CD4-positive, alpha-beta T cell (primary cell): Measurements from ENCODE around the gene OR2F2. TPM values are rescaled to one million over a fixed set of nuclear protein-coding genes. Genes with fewer than 3 reads are reported as not detected.

Experiments
- ATAC-seq: fragments of 200-7000 bp; cut with Tn5 transposase; one replicate; pipeline ENCODE4 v1.10.0; 2022; ENCODE audit warnings: mild to moderate bottlenecking; ENCODE audit not compliant: poor library complexity
- CTCF ChIA-PET: fragments of 350-600 bp; sonication (Branson Sonifier 250); formaldehyde crosslinking; loops from one replicate; lab custom pipeline; 2021; ENCODE audit warnings: antibody characterized with exemption, inconsistent platforms; lab: Charles Lee
- POLR2A ChIA-PET: fragments of 350-600 bp; sonication (Branson Sonifier 250); formaldehyde crosslinking; loops from one replicate; lab custom pipeline; 2021; ENCODE audit warnings: antibody characterized with exemption, inconsistent platforms; lab: Charles Lee
- DNase-seq, 14 experiments: peaks; one replicate each; pipeline ENCODE4 v3.0.0-alpha.2; 2013 to 2020; ENCODE audit warnings: mixed read lengths in 2 of 14
- H3K27ac ChIP-seq, 2 donors: one replicate each; pipeline versions ENCODE4 v1.5.1 to v1.7.0; 2013; ENCODE audit warnings: low read length in 2 of 2, low read depth in 1 of 2, mild to moderate bottlenecking in 1 of 2
- H3K27me3 ChIP-seq, 2 experiments: 1 replicate in 1 of 2; 2 replicates in 1 of 2; pipeline versions ENCODE4 v1.6.1 to v1.7.0; 2013; ENCODE audit warnings: low read length in 2 of 2, control low read depth in 1 of 2, mild to moderate bottlenecking in 1 of 2, moderate library complexity in 1 of 2; ENCODE audit not compliant: insufficient read depth in 2 of 2, control insufficient read depth in 1 of 2
- H3K36me3 ChIP-seq: one replicate; pipeline ENCODE4 v1.6.1; 2013; ENCODE audit warnings: low read length, control low read depth; ENCODE audit not compliant: insufficient read depth
- H3K4me1 ChIP-seq: one replicate; pipeline ENCODE4 v1.6.1; 2013; ENCODE audit warnings: low read length, control low read depth; ENCODE audit not compliant: insufficient read depth
- H3K4me3 ChIP-seq: one replicate; pipeline ENCODE4 v1.5.1; 2013; ENCODE audit warnings: mild to moderate bottlenecking, low read length, moderate library complexity
- H3K9me3 ChIP-seq, 2 experiments: 1 replicate in 1 of 2; 2 replicates in 1 of 2; pipeline versions ENCODE4 v1.6.1 to v1.7.0; 2013; ENCODE audit warnings: low read length in 2 of 2, mild to moderate bottlenecking in 2 of 2, control low read depth in 1 of 2, moderate library complexity in 1 of 2; ENCODE audit not compliant: control insufficient read depth in 1 of 2, insufficient read depth in 1 of 2
- H3K27ac Mint-ChIP-seq: one replicate; pipeline ENCODE4 v1.8.0; 2020; ENCODE audit warnings: mixed read lengths
- H3K27me3 Mint-ChIP-seq: one replicate; pipeline ENCODE4 v1.8.0; 2021; ENCODE audit warnings: mixed read lengths
- H3K36me3 Mint-ChIP-seq: one replicate; pipeline ENCODE4 v1.8.0; 2021; ENCODE audit warnings: low read depth, mixed read lengths
- H3K4me1 Mint-ChIP-seq: one replicate; pipeline ENCODE4 v1.8.0; 2021; ENCODE audit warnings: low read depth, mixed read lengths
- H3K4me3 Mint-ChIP-seq: one replicate; pipeline ENCODE4 v1.8.0; 2020; ENCODE audit warnings: mild to moderate bottlenecking, mixed read lengths
- H3K9me3 Mint-ChIP-seq: one replicate; pipeline ENCODE4 v1.8.0; 2020; ENCODE audit warnings: mixed read lengths
- CTCF ChIP-seq: fragments of 200-600 bp; IDR thresholded peaks from one replicate; pipeline ENCODE4 v1.8.0; 2022; ENCODE audit warnings: antibody characterized with exemption, mild to moderate bottlenecking
- intact Hi-C, 2 experiments: fragments of 100-400 bp; cut with DNase I in 1 of 2; cut with micrococcal nuclease in 1 of 2; formaldehyde crosslinking; loops; one replicate each; pipeline versions ENCODE4 v1.15.1 to v1.9.0; 2023 to 2025; cut with DNase I, micrococcal nuclease
- total RNA-seq, 174 experiments: library from RNA in 2 of 174; stranded (reverse) in 2 of 174; gene quantifications; one replicate each; pipeline ENCODE4 v1.2.3 and lab custom pipeline; 2021 to 2026

OR2F2 gene
- total RNA-seq, 2 experiments from 2014 or later = not detected

GRCh38 chr7:143910473-143911248, 24.4 kb upstream of the OR2F2 start:
- H3K27ac ChIP-seq = no peak overlapping the region
- Mint-ChIP-seq H3K4me1 (no peaks in the 10 kb centered on the region), H3K27ac (no peak overlapping the region), H3K9me3 (no peaks in the 10 kb centered on the region), H3K4me3 (no peak overlapping the region), H3K27me3 (peaks cover 13% of the 10 kb centered on the region), H3K36me3 (no peaks in the 10 kb centered on the region)
- ChIA-PET CTCF (no interaction called here), POLR2A (no interaction called here)
- ATAC-seq (no peak), DNase-seq (no peak)
- no peaks in the 10 kb centered on the region for H3K4me1 ChIP-seq
- no peak overlapping the region for H3K4me3 ChIP-seq
- H3K36me3 ChIP-seq = no peaks in the 10 kb centered on the region
- peaks cover 0 to 3% of the 10 kb centered on the region in 2 experiments for H3K27me3 ChIP-seq
- no peak for TF ChIP-seq CTCF
- no peaks in the 10 kb centered on the region for H3K9me3 ChIP-seq
- intact Hi-C loops = no loop called here

- no peak for TF ChIP-seq CTCF
- Mint-ChIP-seq H3K27ac (no peak overlapping the region), H3K27me3 (peaks cover 23% of the 10 kb centered on the region)
These were observed 21.0 kb upstream of the OR2F2 start for GRCh38 chr7:143913945-143914615.

GRCh38 chr7:143914938-143915652, 19.9 kb upstream of the OR2F2 start:
- Mint-ChIP-seq H3K4me1 (no peaks in the 10 kb centered on the region), H3K27ac (no peak overlapping the region), H3K27me3 (peaks cover 25% of the 10 kb centered on the region), H3K4me3 (no peak overlapping the region), H3K36me3 (no peaks in the 10 kb centered on the region), H3K9me3 (no peaks in the 10 kb centered on the region)
- H3K9me3 ChIP-seq = no peaks in the 10 kb centered on the region
- no peaks in the 10 kb centered on the region for H3K4me1 ChIP-seq
- no peak overlapping the region for H3K27ac ChIP-seq
- H3K27me3 ChIP-seq = peaks cover 0 to 10% of the 10 kb centered on the region in 2 experiments
- no peak overlapping the region for H3K4me3 ChIP-seq
- POLR2A ChIA-PET = no interaction called here
- H3K36me3 ChIP-seq = no peaks in the 10 kb centered on the region
- no peak for DNase-seq
- CTCF ChIA-PET = no interaction called here
- intact Hi-C loops = no loop called here
- no peak for ATAC-seq
- no peak for TF ChIP-seq CTCF

More at GRCh38 chr7:143913945-143914615, 21.0 kb upstream of the OR2F2 start:
- ChIA-PET POLR2A (no interaction called here), CTCF (interaction anchor here (1.0 kb wide), 1 partner anchor 12 kb away, joined by 4 read pairs; the partner anchor contains the start of gene TCAF1)
- DNase-seq (no peak), ATAC-seq (no peak)
- peaks cover 3 to 4% of the 10 kb centered on the region in 2 experiments for H3K27me3 ChIP-seq
- Mint-ChIP-seq H3K36me3 (no peaks in the 10 kb centered on the region), H3K9me3 (no peaks in the 10 kb centered on the region), H3K4me3 (no peak overlapping the region), H3K4me1 (no peaks in the 10 kb centered on the region)
- intact Hi-C loops = no loop called here
- no peak overlapping the region for H3K27ac ChIP-seq
- no peak overlapping the region for H3K4me3 ChIP-seq
- H3K36me3 ChIP-seq = no peaks in the 10 kb centered on the region
- H3K4me1 ChIP-seq = no peaks in the 10 kb centered on the region
- no peaks in the 10 kb centered on the region for H3K9me3 ChIP-seq
